ENCODE results near the gene MKLN1.
A peak's percentile ranks its signal among the peaks of the same experiment; 100 is the strongest.

MKLN1 gene

GRCh38 chr7:131522325-131522930 is 194.8 kb downstream of the MKLN1 start:
- no peak for DNase-seq (ENCODE audit: low spot score)

- DNase-seq (ENCODE audit: low spot score), result no peak
Observed at GRCh38 chr7:131524115-131524514, 196.4 kb downstream of the MKLN1 start.

GRCh38 chr7:131524703-131525102 is 197.0 kb downstream of the MKLN1 start:
- no peak for DNase-seq (ENCODE audit: low spot score)

GRCh38 chr7:131525820-131526219 is 198.1 kb downstream of the MKLN1 start:
- DNase-seq (ENCODE audit: low spot score), result no peak

- no peak for DNase-seq (ENCODE audit: low spot score)
Observed at GRCh38 chr7:131527456-131527855, 199.8 kb downstream of the MKLN1 start.

- no peak for DNase-seq (ENCODE audit: low spot score)
Observed at GRCh38 chr7:131529179-131529578, 201.5 kb downstream of the MKLN1 start.

- no peak for DNase-seq (ENCODE audit: low spot score)
Observed at GRCh38 chr7:131529617-131530016, 201.9 kb downstream of the MKLN1 start.

- DNase-seq (ENCODE audit: low spot score), result no peak
Observed at GRCh38 chr7:131530137-131530536, 202.5 kb downstream of the MKLN1 start.

GRCh38 chr7:131532570-131533091 is 205.0 kb downstream of the MKLN1 start:
- no peak for DNase-seq (ENCODE audit: low spot score)

- DNase-seq (ENCODE audit: low spot score), result no peak
Observed at GRCh38 chr7:131533151-131533559, 205.5 kb downstream of the MKLN1 start.

- DNase-seq (ENCODE audit: low spot score), result no peak
Observed at GRCh38 chr7:131533566-131534561, 206.2 kb downstream of the MKLN1 start.

- DNase-seq (ENCODE audit: low spot score), result no peak
Observed at GRCh38 chr7:131536361-131536849, 208.7 kb downstream of the MKLN1 start.

- DNase-seq (ENCODE audit: low spot score), result no peak
Observed at GRCh38 chr7:131537571-131537978, 209.9 kb downstream of the MKLN1 start.

- no peak for DNase-seq (ENCODE audit: low spot score)
Observed at GRCh38 chr7:131538071-131538812, 210.6 kb downstream of the MKLN1 start.

GRCh38 chr7:131538813-131539179 is 211.1 kb downstream of the MKLN1 start:
- DNase-seq (ENCODE audit: low spot score), result no peak

GRCh38 chr7:131540491-131541162 is 213.0 kb downstream of the MKLN1 start:
- DNase-seq (ENCODE audit: low spot score), result no peak

- DNase-seq (ENCODE audit: low spot score), result no peak
Observed at GRCh38 chr7:131543298-131543697, 215.6 kb downstream of the MKLN1 start.

- DNase-seq (ENCODE audit: low spot score), result no peak
Observed at GRCh38 chr7:131544021-131544420, 216.3 kb downstream of the MKLN1 start.

GRCh38 chr7:131544449-131545301 is 217.0 kb downstream of the MKLN1 start:
- DNase-seq (ENCODE audit: low spot score), result peak; percentile 48

- peak; percentile 53 for DNase-seq (ENCODE audit: low spot score)
Observed at GRCh38 chr7:131546126-131546525, 218.4 kb downstream of the MKLN1 start.

All from iPS-NIHi11 (cell line).